Upper lobe of left lung (tissue), 4 donors: ENCODE measurements around the gene NKIRAS1.

Source experiments
- CTCF ChIP-seq, 6 experiments: fragments of 450-650 bp in 4 of 6; fragments of 200-600 bp in 2 of 6; sonication (generic) in 2 of 6; IDR thresholded peaks; one replicate each; pipeline ENCODE4 v1.5.1; 2016 to 2019; ENCODE audit warnings: antibody characterized with exemption in 6 of 6
- POLR2A ChIP-seq, 4 donors: fragments of 450-650 bp; IDR thresholded peaks; one replicate each; pipeline ENCODE4 v1.5.1; 2016 to 2017; ENCODE audit warnings: antibody characterized with exemption in 4 of 4, mild to moderate bottlenecking in 2 of 4
- POLR2AphosphoS5 ChIP-seq, 2 donors: sonication (generic); formaldehyde crosslinking; IDR thresholded peaks; one replicate each; pipeline ENCODE4 v1.5.1; 2017; ENCODE audit warnings: antibody characterized with exemption in 2 of 2

DNA sequence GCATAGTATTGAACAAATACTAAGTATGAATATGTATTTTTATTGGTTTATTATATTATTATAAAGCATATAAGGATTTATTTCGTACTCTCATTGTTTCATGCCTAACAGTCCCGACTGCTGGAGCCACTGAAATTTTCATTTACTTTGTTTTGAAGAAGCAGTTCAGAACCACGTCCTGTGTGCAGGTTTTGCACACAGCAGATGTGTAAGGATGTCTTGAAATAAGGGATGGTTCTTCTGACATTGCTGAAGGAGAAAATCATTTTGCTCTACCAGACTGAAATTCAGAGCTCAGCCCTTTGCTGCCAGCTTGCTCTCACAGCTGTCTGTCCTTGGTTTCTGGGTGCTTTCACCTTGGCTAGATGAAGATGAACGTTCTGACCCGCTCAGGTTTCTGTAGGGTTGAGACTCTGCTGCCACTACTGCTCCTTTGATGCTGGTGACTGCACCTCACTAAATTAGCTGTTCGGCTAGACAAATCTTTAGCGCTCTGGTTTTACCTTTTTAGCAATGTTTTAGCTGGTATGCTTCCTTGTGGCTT, 56.9 kb downstream of the NKIRAS1 start:
- no peak for TF ChIP-seq POLR2A (IDR thresholded peaks at IDR 0.05)
- TF ChIP-seq CTCF (IDR thresholded peaks at IDR 0.05) = no peak
- TF ChIP-seq POLR2AphosphoS5 (IDR thresholded peaks at IDR 0.05) = no peak
